Neural cell (in vitro differentiated cells): ENCODE results near the gene SSR3.

Experiments used
- EP300 ChIP-seq: fragments of 450-650 bp; conservative IDR thresholded peaks from 2 replicates; pipeline ENCODE4 v1.6.1; 2014; ENCODE audit warnings: antibody characterized with exemption, mild to moderate bottlenecking, moderate library complexity; ENCODE audit not compliant: poor library complexity, severe bottlenecking
- TF ChIP-seq, protein P1 (sequence below): fragments of 450-650 bp; IDR thresholded peaks from 2 replicates; pipeline ENCODE4 v1.5.1; 2014; ENCODE audit warnings: antibody characterized with exemption, mild to moderate bottlenecking, moderate library complexity; ENCODE audit not compliant: poor library complexity, severe bottlenecking

DNA sequence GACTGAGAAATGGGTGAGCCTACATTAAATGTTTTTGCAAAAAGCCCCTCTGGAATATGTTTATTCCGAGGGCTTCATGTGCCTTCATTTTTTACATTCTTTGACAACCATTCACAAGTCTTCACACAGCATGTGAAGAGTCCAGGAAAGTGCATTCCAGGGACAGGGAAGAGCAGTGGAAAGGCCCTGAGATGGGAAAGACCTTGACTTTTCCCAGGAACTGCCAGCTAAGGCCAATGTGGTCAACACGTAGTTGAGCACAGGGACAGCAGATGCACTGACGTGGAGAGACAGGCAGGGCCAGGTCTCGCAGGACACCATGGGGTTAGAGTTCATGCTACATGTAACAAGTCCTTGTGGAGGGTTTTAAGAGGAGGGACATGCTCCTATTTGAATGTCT lies 21.7 kb downstream of the SSR3 start:
- TF ChIP-seq, protein P1, sequence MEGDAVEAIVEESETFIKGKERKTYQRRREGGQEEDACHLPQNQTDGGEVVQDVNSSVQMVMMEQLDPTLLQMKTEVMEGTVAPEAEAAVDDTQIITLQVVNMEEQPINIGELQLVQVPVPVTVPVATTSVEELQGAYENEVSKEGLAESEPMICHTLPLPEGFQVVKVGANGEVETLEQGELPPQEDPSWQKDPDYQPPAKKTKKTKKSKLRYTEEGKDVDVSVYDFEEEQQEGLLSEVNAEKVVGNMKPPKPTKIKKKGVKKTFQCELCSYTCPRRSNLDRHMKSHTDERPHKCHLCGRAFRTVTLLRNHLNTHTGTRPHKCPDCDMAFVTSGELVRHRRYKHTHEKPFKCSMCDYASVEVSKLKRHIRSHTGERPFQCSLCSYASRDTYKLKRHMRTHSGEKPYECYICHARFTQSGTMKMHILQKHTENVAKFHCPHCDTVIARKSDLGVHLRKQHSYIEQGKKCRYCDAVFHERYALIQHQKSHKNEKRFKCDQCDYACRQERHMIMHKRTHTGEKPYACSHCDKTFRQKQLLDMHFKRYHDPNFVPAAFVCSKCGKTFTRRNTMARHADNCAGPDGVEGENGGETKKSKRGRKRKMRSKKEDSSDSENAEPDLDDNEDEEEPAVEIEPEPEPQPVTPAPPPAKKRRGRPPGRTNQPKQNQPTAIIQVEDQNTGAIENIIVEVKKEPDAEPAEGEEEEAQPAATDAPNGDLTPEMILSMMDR = no peak
- TF ChIP-seq EP300 = no peak
